A673 (cell line): ENCODE results near the gene CA5A.
"Not testable (repeated sequence)": the region's sequence is repeated elsewhere in the genome, so short reads cannot be mapped to it uniquely, and the experiment has no call there.

Experiments
- EZH2 ChIP-seq: fragments of 200-600 bp; sonication (generic); IDR thresholded peaks from 2 replicates; pipeline ENCODE4 v1.6.1; 2017; ENCODE audit warnings: borderline replicate concordance, low read depth, mild to moderate bottlenecking, mixed read lengths, antibody characterized with exemption, low read length; ENCODE audit not compliant: poor library complexity, severe bottlenecking
- TF ChIP-seq, protein P1 (sequence below): fragments of 300-800, 200-600 bp; sonication (generic); conservative IDR thresholded peaks from 2 replicates; pipeline ENCODE4 v1.5.1; 2017; ENCODE audit warnings: low read depth, mild to moderate bottlenecking, antibody characterized with exemption, low read length, moderate library complexity, mixed read lengths

DNA sequence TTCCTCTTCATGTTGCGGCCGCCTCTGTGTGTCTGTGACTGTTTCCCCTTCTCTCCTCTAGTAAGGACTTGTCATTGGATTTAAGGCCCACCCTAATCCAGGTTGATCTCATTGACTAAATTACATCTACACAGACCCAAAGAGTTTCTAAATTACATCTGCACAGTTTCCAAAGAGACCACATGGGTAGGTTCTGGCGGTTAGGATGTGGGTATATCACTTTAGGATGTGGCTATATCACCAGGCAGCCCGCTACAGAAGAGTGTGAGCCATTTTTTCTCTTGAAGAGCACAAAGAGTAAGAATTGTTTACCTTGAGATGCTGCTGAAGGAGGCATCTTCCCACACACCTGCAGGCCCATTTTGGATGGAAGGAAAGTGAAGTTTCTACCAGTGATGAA lies 45.0 kb upstream of the CA5A start:
- TF ChIP-seq, protein P1, sequence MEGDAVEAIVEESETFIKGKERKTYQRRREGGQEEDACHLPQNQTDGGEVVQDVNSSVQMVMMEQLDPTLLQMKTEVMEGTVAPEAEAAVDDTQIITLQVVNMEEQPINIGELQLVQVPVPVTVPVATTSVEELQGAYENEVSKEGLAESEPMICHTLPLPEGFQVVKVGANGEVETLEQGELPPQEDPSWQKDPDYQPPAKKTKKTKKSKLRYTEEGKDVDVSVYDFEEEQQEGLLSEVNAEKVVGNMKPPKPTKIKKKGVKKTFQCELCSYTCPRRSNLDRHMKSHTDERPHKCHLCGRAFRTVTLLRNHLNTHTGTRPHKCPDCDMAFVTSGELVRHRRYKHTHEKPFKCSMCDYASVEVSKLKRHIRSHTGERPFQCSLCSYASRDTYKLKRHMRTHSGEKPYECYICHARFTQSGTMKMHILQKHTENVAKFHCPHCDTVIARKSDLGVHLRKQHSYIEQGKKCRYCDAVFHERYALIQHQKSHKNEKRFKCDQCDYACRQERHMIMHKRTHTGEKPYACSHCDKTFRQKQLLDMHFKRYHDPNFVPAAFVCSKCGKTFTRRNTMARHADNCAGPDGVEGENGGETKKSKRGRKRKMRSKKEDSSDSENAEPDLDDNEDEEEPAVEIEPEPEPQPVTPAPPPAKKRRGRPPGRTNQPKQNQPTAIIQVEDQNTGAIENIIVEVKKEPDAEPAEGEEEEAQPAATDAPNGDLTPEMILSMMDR = not testable (repeated sequence)
- not testable (repeated sequence) for TF ChIP-seq EZH2
